Endothelial cell of umbilical vein (primary cell): ENCODE data around the gene DIAPH3. TPM values are rescaled to one million over a fixed set of nuclear protein-coding genes. Genes with fewer than 3 reads are reported as not detected.

Experiments used
- BruUV-seq: library from RNA; stranded (reverse); fragments of 400-500 nt; replicated peaks from 2 replicates; lab custom pipeline; 2021; lab: Mats Ljungman, UMichigan
- CTCF ChIA-PET: fragments of 300-600, 350-600 bp; sonication (Branson Sonifier 250); formaldehyde crosslinking; loops from one replicate; lab custom pipeline; 2021; ENCODE audit warnings: antibody characterized with exemption, inconsistent platforms; lab: Charles Lee
- POLR2A ChIA-PET: fragments of 300-600, 350-600 bp; sonication (Branson Sonifier 250); formaldehyde crosslinking; loops from one replicate; lab custom pipeline; 2021; ENCODE audit warnings: antibody characterized with exemption, inconsistent platforms; lab: Charles Lee
- DNase-seq: peaks from one replicate; pipeline ENCODE4 v3.0.0-alpha.2; 2011; ENCODE audit warnings: low read depth, low spot score
- FAIRE-seq: peaks from 2 replicates; lab custom pipeline; 2011; peaks lifted over from hg19 to GRCh38; lab: Jason Lieb, UNC
- H2AFZ ChIP-seq: 2 replicates; pipeline ENCODE4 v1.6.0; 2012; ENCODE audit warnings: low read depth, low read length, control low read depth, inconsistent platforms
- H3K27ac ChIP-seq: 2 replicates; pipeline ENCODE4 v1.5.1; 2011; ENCODE audit warnings: low read depth, mild to moderate bottlenecking, control low read depth, low read length, moderate library complexity; ENCODE audit not compliant: insufficient read depth
- H3K27me3 ChIP-seq, 2 experiments: 2 replicates each; pipeline versions ENCODE4 v1.6.0 to v1.6.1; 2011; ENCODE audit warnings: low read length in 2 of 2, mixed read lengths in 1 of 2; ENCODE audit not compliant: control insufficient read depth in 2 of 2, insufficient read depth in 2 of 2
- H3K36me3 ChIP-seq, 2 experiments: 2 replicates in 1 of 2; 3 replicates in 1 of 2; pipeline ENCODE4 v1.5.1; 2011; ENCODE audit warnings: low read length in 2 of 2, mild to moderate bottlenecking in 1 of 2, moderate library complexity in 1 of 2; ENCODE audit not compliant: control insufficient read depth in 2 of 2, insufficient read depth in 2 of 2; ENCODE audit errors: extremely low read depth in 1 of 2
- H3K4me1 ChIP-seq: 3 replicates; pipeline ENCODE4 v1.5.1; 2011; ENCODE audit warnings: mild to moderate bottlenecking, low read length; ENCODE audit not compliant: control insufficient read depth, insufficient read depth; ENCODE audit errors: extremely low read depth
- H3K4me2 ChIP-seq: 2 replicates; pipeline ENCODE4 v1.6.1; 2011; ENCODE audit warnings: low read length, control low read depth, mixed read lengths; ENCODE audit not compliant: insufficient read depth
- H3K4me3 ChIP-seq, 3 experiments: fragments of 200-600 bp in 1 of 3; sonication (generic), shearing (Covaris generic) in 1 of 3; replicated peaks in 1 of 3; 2 replicates each; pipeline ENCODE4 v1.5.1; 2011 to 2016; ENCODE audit warnings: control low read depth in 3 of 3, low read length in 3 of 3, mild to moderate bottlenecking in 2 of 3, inconsistent platforms in 1 of 3, low read depth in 1 of 3, moderate library complexity in 1 of 3; ENCODE audit not compliant: insufficient read depth in 1 of 3
- H3K79me2 ChIP-seq: 2 replicates; pipeline ENCODE4 v1.6.0; 2012; ENCODE audit warnings: low read length, inconsistent platforms; ENCODE audit not compliant: control insufficient read depth, insufficient read depth
- H3K9ac ChIP-seq: replicated peaks from 2 replicates; pipeline ENCODE3; 2011; ENCODE audit warnings: low read length, control low read depth; ENCODE audit not compliant: insufficient read depth; ENCODE audit errors: extremely low read depth
- H3K9me1 ChIP-seq: replicated peaks from 3 replicates; pipeline ENCODE4 v1.6.0; 2011; ENCODE audit warnings: mild to moderate bottlenecking, low read length; ENCODE audit not compliant: control insufficient read depth, insufficient read depth; ENCODE audit errors: extremely low read depth
- H3K9me3 ChIP-seq: replicated peaks from 2 replicates; pipeline ENCODE4 v1.5.1; 2012; ENCODE audit warnings: low read length, inconsistent platforms; ENCODE audit not compliant: control insufficient read depth, insufficient read depth
- H4K20me1 ChIP-seq: replicated peaks from 2 replicates; pipeline ENCODE3; 2011; ENCODE audit warnings: mild to moderate bottlenecking, low read length; ENCODE audit not compliant: control insufficient read depth, insufficient read depth; ENCODE audit errors: extremely low read depth
- EZH2 ChIP-seq: IDR thresholded peaks from 2 replicates; pipeline ENCODE4 v1.6.1; 2012; ENCODE audit warnings: borderline replicate concordance, low read depth, mild to moderate bottlenecking, moderate library complexity, low read length, inconsistent platforms; ENCODE audit not compliant: severe bottlenecking
- FOS ChIP-seq: IDR thresholded peaks from 2 replicates; pipeline ENCODE4 v1.6.1; 2011; ENCODE audit warnings: mild to moderate bottlenecking, low read length, moderate library complexity, borderline replicate concordance; ENCODE audit not compliant: insufficient read depth
- GATA2 ChIP-seq: IDR thresholded peaks from 2 replicates; pipeline ENCODE4 v1.7.0; 2011; ENCODE audit warnings: low read depth, mild to moderate bottlenecking, moderate library complexity, mixed read lengths, low read length; ENCODE audit not compliant: insufficient read length, insufficient read depth
- JUN ChIP-seq: IDR thresholded peaks from 2 replicates; pipeline ENCODE4 v1.6.1; 2011; ENCODE audit warnings: borderline replicate concordance, low read depth; ENCODE audit not compliant: insufficient read length, insufficient read depth
- MYC ChIP-seq: IDR thresholded peaks from one replicate; pipeline ENCODE4 v1.6.1; 2011; ENCODE audit warnings: mild to moderate bottlenecking, low read depth, low read length
- POLR2A ChIP-seq: IDR thresholded peaks from 2 replicates; pipeline ENCODE4 v1.6.1; 2012; ENCODE audit warnings: low read depth, mild to moderate bottlenecking, control low read depth, low read length
- POLR2AphosphoS5 ChIP-seq: IDR thresholded peaks from 2 replicates; pipeline ENCODE4 v1.6.1; 2012; ENCODE audit warnings: low read depth, mild to moderate bottlenecking, control low read depth, low read length, moderate library complexity; ENCODE audit not compliant: insufficient read depth
- dilution Hi-C: fragments of 300-500 bp; cut with MboI; formaldehyde crosslinking; loops from one replicate; pipeline ENCODE4 v1.15.0; 2019; ENCODE audit warnings: low sequenced_read_pairs; ENCODE audit not compliant: extremely low pct_ligation_motif_present
- intact Hi-C: fragments of 100-400 bp; cut with micrococcal nuclease; formaldehyde crosslinking; loops from one replicate; pipeline ENCODE4 v1.10.0; 2022
- polyA plus RNA-seq, 4 experiments: library from polyadenylated mRNA; depleted of rRNA in 3 of 4; stranded (reverse) in 3 of 4; unstranded in 1 of 4; fragments of >200 nt; gene quantifications; 2 replicates each; pipeline versions ENCODE4 v1.2.1 to v1.2.3, GENCODE V29; 2011 to 2012; ENCODE audit warnings: missing spikeins in 1 of 4
- total RNA-seq: library from RNA; stranded (reverse); gene quantifications from 2 replicates; pipeline ENCODE4 v1.2.3, GENCODE V29; 2021
- TF ChIP-seq, protein P1 (sequence below), 2 donors: IDR thresholded peaks; 1 replicate in 1 of 2; 2 replicates in 1 of 2; pipeline ENCODE4 v1.5.1; 2011; ENCODE audit warnings: low read length in 2 of 2, mild to moderate bottlenecking in 2 of 2, moderate library complexity in 2 of 2, control low read depth in 1 of 2, inconsistent platforms in 1 of 2, low read depth in 1 of 2; ENCODE audit not compliant: insufficient read depth in 1 of 2; ENCODE audit errors: extremely low read depth in 1 of 2
- TF ChIP-seq, protein P2 (sequence below): IDR thresholded peaks from 2 replicates; pipeline ENCODE4 v1.6.1; 2011; ENCODE audit not compliant: insufficient read depth, insufficient read length

The DIAPH3 gene
- total and polyA plus RNA-seq, 2 donors (not counting 3 experiments of a cell fraction or from before 2014, with no cell fraction given) = 9.9 to 44.0 TPM

DNA sequence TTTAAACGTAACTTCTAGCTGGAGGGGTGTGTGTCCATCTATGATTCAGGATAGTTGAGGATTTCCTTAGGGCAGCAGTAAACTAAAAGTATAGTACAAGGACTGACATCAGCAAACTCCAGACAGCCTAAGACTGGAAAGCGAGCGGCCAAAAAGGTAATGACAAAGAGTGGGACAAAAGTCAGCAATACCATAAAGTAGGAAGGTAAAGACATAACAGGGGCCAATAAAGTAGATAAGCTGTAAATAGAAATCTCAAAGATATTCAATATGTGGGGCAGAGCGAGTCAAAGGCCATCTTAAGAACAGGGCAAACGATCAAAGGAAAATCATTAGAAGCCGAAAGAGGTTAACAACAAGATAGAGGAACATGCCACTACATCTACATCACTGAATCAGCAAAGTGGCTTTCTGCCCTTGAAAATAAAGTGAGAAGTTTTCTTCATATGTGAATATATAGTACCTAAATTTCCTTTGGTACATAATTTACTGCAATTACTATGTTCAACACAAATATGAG is 167.2 kb downstream of the DIAPH3 start:
- BruUV-seq = no TSS peak
- H2AFZ ChIP-seq = no peak overlapping the region
- TF ChIP-seq FOS (no peak), EZH2 (no peak), MYC (no peak), JUN (no peak), POLR2A (no peak), GATA2 (no peak), POLR2AphosphoS5 (no peak)
- TF ChIP-seq, protein P1, sequence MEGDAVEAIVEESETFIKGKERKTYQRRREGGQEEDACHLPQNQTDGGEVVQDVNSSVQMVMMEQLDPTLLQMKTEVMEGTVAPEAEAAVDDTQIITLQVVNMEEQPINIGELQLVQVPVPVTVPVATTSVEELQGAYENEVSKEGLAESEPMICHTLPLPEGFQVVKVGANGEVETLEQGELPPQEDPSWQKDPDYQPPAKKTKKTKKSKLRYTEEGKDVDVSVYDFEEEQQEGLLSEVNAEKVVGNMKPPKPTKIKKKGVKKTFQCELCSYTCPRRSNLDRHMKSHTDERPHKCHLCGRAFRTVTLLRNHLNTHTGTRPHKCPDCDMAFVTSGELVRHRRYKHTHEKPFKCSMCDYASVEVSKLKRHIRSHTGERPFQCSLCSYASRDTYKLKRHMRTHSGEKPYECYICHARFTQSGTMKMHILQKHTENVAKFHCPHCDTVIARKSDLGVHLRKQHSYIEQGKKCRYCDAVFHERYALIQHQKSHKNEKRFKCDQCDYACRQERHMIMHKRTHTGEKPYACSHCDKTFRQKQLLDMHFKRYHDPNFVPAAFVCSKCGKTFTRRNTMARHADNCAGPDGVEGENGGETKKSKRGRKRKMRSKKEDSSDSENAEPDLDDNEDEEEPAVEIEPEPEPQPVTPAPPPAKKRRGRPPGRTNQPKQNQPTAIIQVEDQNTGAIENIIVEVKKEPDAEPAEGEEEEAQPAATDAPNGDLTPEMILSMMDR (IDR thresholded peaks at IDR 0.05; ENCODE audit: extremely low read depth in 1 of 2, insufficient read depth in 1 of 2, low read depth in 1 of 2, low read length in 2 of 2) = no peak
- TF ChIP-seq, protein P2, sequence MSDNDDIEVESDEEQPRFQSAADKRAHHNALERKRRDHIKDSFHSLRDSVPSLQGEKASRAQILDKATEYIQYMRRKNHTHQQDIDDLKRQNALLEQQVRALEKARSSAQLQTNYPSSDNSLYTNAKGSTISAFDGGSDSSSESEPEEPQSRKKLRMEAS = no peak
- H3K4me1 ChIP-seq = no peaks in the 10 kb centered on the region
- no peak overlapping the region for H3K4me2 ChIP-seq
- DNase-seq (no peak), FAIRE-seq (no peak)
- no peaks in the 10 kb centered on the region for H3K79me2 ChIP-seq
- no peak overlapping the region for H3K4me3 ChIP-seq
- dilution Hi-C loops (no loop called here), intact Hi-C loops (no loop called here)
- no peak overlapping the region for H3K27ac ChIP-seq
- ChIA-PET POLR2A (no interaction called here), CTCF (no interaction called here)
- H3K9ac ChIP-seq = no peak overlapping the region
- peaks cover 3% of the 10 kb centered on the region for H3K9me1 ChIP-seq
- H3K9me3 ChIP-seq = no peaks in the 10 kb centered on the region
- H4K20me1 ChIP-seq = no peaks in the 10 kb centered on the region
- peaks cover 0 to under 1% of the 10 kb centered on the region in 2 experiments for H3K36me3 ChIP-seq
- H3K27me3 ChIP-seq = no peaks in the 10 kb centered on the region
